ENCODE measurements around the gene PDHA2. TPM values are rescaled to one million over a fixed set of nuclear protein-coding genes. Genes with fewer than 3 reads are reported as not detected.
"Not testable (repeated sequence)": the region's sequence is repeated elsewhere in the genome, so short reads cannot be mapped to it uniquely, and the experiment has no call there.

Gene PDHA2
- total and polyA plus RNA-seq, 8 donors: not detected

- no peak for DNase-seq
- Histone ChIP-seq H3K36me3 (no peaks in the 10 kb centered on the region), H3K27ac (no peak overlapping the region), H3K9me3 (peaks cover 0 to 3% of the 10 kb centered on the region in 2 donors), H3K4me1 (no peaks in the 10 kb centered on the region), H3K27me3 (no peaks in the 10 kb centered on the region), H3K4me3 (no peak overlapping the region)
- intact Hi-C loops (cut with DNase I): no loop called here
- no peak for ATAC-seq
- no peak for TF ChIP-seq CTCF (IDR thresholded peaks at IDR 0.05)
Measured at GRCh38 chr4:95847908-95848460, 8.1 kb downstream of the PDHA2 start.

GRCh38 chr4:95850161-95850560 lies 10.3 kb downstream of the PDHA2 start:
- no peaks in the 10 kb centered on the region for H3K27me3 ChIP-seq
- TF ChIP-seq CTCF (IDR thresholded peaks at IDR 0.05): no peak
- H3K4me1 ChIP-seq: no peaks in the 10 kb centered on the region
- DNase-seq (no peak), ATAC-seq (no peak)
- H3K27ac ChIP-seq: no peak overlapping the region
- no peaks in the 10 kb centered on the region for H3K36me3 ChIP-seq
- intact Hi-C loops (cut with DNase I): no loop called here
- H3K4me3 ChIP-seq: no peak overlapping the region
- peaks cover 0 to 3% of the 10 kb centered on the region in 2 donors for H3K9me3 ChIP-seq

GRCh38 chr4:95857761-95858160 lies 17.9 kb downstream of the PDHA2 start:
- no peak for ATAC-seq
- intact Hi-C loops (cut with DNase I): no loop called here
- H3K4me3 ChIP-seq: no peak overlapping the region
- H3K27me3 ChIP-seq: no peaks in the 10 kb centered on the region
- no peak for TF ChIP-seq CTCF (IDR thresholded peaks at IDR 0.05)
- no peaks in the 10 kb centered on the region for H3K9me3 ChIP-seq
- DNase-seq: no peak
- no peaks in the 10 kb centered on the region for H3K4me1 ChIP-seq
- H3K36me3 ChIP-seq: no peaks in the 10 kb centered on the region
- H3K27ac ChIP-seq: no peak overlapping the region

- Histone ChIP-seq H3K9me3 (peaks cover 4 to 26% of the 10 kb centered on the region in 2 donors), H3K27ac (no peak overlapping the region), H3K36me3 (no peaks in the 10 kb centered on the region), H3K4me3 (no peak overlapping the region), H3K27me3 (no peaks in the 10 kb centered on the region), H3K4me1 (no peaks in the 10 kb centered on the region)
- intact Hi-C loops (cut with DNase I): no loop called here
- DNase-seq (no peak), ATAC-seq (no peak)
- TF ChIP-seq CTCF (IDR thresholded peaks at IDR 0.05): no peak
Measured at GRCh38 chr4:95867919-95868318, 28.0 kb downstream of the PDHA2 start.

- intact Hi-C loops (cut with DNase I); H3K27ac ChIP-seq: not testable (repeated sequence)
Measured at GRCh38 chr4:95869414-95869813, 29.5 kb downstream of the PDHA2 start.

GRCh38 chr4:95869961-95870500 lies 30.1 kb downstream of the PDHA2 start:
- no peaks in the 10 kb centered on the region for H3K27me3 ChIP-seq

More at GRCh38 chr4:95869414-95869813, 29.5 kb downstream of the PDHA2 start:
- not testable (repeated sequence) for H3K27me3 ChIP-seq, DNase-seq, H3K4me3 ChIP-seq, ATAC-seq, H3K36me3 ChIP-seq, H3K4me1 ChIP-seq
- H3K9me3 ChIP-seq: peaks cover 4 to 26% of the 10 kb centered on the region in 2 donors

More at GRCh38 chr4:95869961-95870500, 30.1 kb downstream of the PDHA2 start:
- H3K9me3 ChIP-seq: peaks cover 4 to 26% of the 10 kb centered on the region in 2 donors
- H3K27ac ChIP-seq: no peak overlapping the region
- ATAC-seq: no peak
- intact Hi-C loops (cut with DNase I): no loop called here
- no peaks in the 10 kb centered on the region for H3K36me3 ChIP-seq
- TF ChIP-seq CTCF (IDR thresholded peaks at IDR 0.05): no peak
- no peak for DNase-seq
- no peaks in the 10 kb centered on the region for H3K4me1 ChIP-seq
- H3K4me3 ChIP-seq: no peak overlapping the region
